OCI-LY3 (cell line): Measurements from ENCODE around the gene POMT2.

Source experiments
- CTCF ChIP-seq: fragments of 200-600, 300-600 bp; sonication (generic); IDR thresholded peaks from 2 replicates; pipeline ENCODE4 v1.5.1; 2014; ENCODE audit warnings: antibody characterized with exemption, low read length, low read depth
- EZH2phosphoT487 ChIP-seq: fragments of 200-600 bp; shearing (Covaris generic); IDR thresholded peaks from 2 replicates; pipeline ENCODE4 v1.6.1; 2018; ENCODE audit warnings: antibody characterized with exemption, mixed run types, low read depth

- TF ChIP-seq CTCF = no peak
- TF ChIP-seq EZH2phosphoT487 = no peak
Measured at GRCh38 chr14:77324289-77324688, 3.6 kb upstream of the POMT2 start.
